Mammary epithelial cell (primary cell): ENCODE data around the gene GAMT.

ENCODE experiments used
- CTCF ChIP-seq, 2 donors: IDR thresholded peaks in 1 of 2; conservative IDR thresholded peaks in 1 of 2; 2 replicates each; pipeline ENCODE4 v1.5.1; 2011 to 2012; ENCODE audit warnings: inconsistent platforms in 2 of 2, low read length in 2 of 2, mild to moderate bottlenecking in 2 of 2, control low read depth in 1 of 2, low read depth in 1 of 2; ENCODE audit not compliant: insufficient read depth in 1 of 2; ENCODE audit errors: extremely low read depth in 1 of 2
- EZH2 ChIP-seq: IDR thresholded peaks from 2 replicates; pipeline ENCODE4 v1.6.1; 2012; ENCODE audit warnings: low read length, inconsistent platforms, borderline replicate concordance

GRCh38 chr19:1412323-1412923 lies 11.1 kb upstream of the GAMT start:
- TF ChIP-seq CTCF (conservative IDR thresholded peaks at IDR 0.05 in 1 of 2, IDR thresholded peaks at IDR 0.05 in 1 of 2; ENCODE audit: extremely low read depth in 1 of 2, insufficient read depth in 1 of 2, low read depth in 1 of 2, low read length in 2 of 2) (no peak), EZH2 (no peak)
